HG03159 (cell line): ENCODE measurements around the gene NCOA5.

Experiments used
- ATAC-seq: cut with Tn5 transposase; IDR thresholded peaks from one replicate; pipeline ENCODE4 v1.9.1; 2021; ENCODE audit warnings: mild to moderate bottlenecking, moderate library complexity; ENCODE audit not compliant: unreplicated experiment

Gene NCOA5

GRCh38 chr20:46089417-46090388 lies at the start of gene NCOA5:
NCOA5 (minus strand) TSS chr20:46089962; CDS start chr20:46079424, 10,538 bp downstream.
- peak; percentile 72 for ATAC-seq

- ATAC-seq, result no peak
Observed at GRCh38 chr20:46139266-46139889, 49.6 kb upstream of the NCOA5 start.

- no peak for ATAC-seq
Observed at GRCh38 chr20:46137816-46138215, 48.1 kb upstream of the NCOA5 start.

- no peak for ATAC-seq
Observed at GRCh38 chr20:46135856-46136633, 46.3 kb upstream of the NCOA5 start.

GRCh38 chr20:46134716-46135115 lies 45.0 kb upstream of the NCOA5 start:
- no peak for ATAC-seq

GRCh38 chr20:46133886-46134654 lies 44.3 kb upstream of the NCOA5 start:
- ATAC-seq, result no peak

- no peak for ATAC-seq
Observed at GRCh38 chr20:46132705-46133120, 43.0 kb upstream of the NCOA5 start.

- ATAC-seq, result no peak
Observed at GRCh38 chr20:46131396-46131795, 41.6 kb upstream of the NCOA5 start.

GRCh38 chr20:46130534-46130933 lies 40.8 kb upstream of the NCOA5 start:
- no peak for ATAC-seq

- ATAC-seq, result no peak
Observed at GRCh38 chr20:46129955-46130481, 40.3 kb upstream of the NCOA5 start.

- no peak for ATAC-seq
Observed at GRCh38 chr20:46128310-46129151, 38.8 kb upstream of the NCOA5 start.

GRCh38 chr20:46127396-46128010 lies 37.7 kb upstream of the NCOA5 start:
- ATAC-seq, result no peak

- ATAC-seq, result no peak
Observed at GRCh38 chr20:46126440-46127056, 36.8 kb upstream of the NCOA5 start.

- ATAC-seq, result no peak
Observed at GRCh38 chr20:46123482-46124245, 33.9 kb upstream of the NCOA5 start.

- no peak for ATAC-seq
Observed at GRCh38 chr20:46122516-46123481, 33.0 kb upstream of the NCOA5 start.

- no peak for ATAC-seq
Observed at GRCh38 chr20:46122071-46122470, 32.3 kb upstream of the NCOA5 start.
